NCI-H82 treated with DMSO at 0.1 percent for 48 hours (cell line): ENCODE results near the gene MACROD1.

ENCODE experiments used
- DNase-seq: peaks from one replicate; lab custom pipeline; 2025; ENCODE audit not compliant: unreplicated experiment; lab: John Stamatoyannopoulos, UW

Gene MACROD1

GRCh38 chr11:64037027-64037634 is 128.8 kb downstream of the MACROD1 start:
- DNase-seq = no peak

GRCh38 chr11:64036087-64037026 is 129.6 kb downstream of the MACROD1 start:
- DNase-seq = no peak

GRCh38 chr11:64035576-64035975 is 130.3 kb downstream of the MACROD1 start, which contains the start of gene FLRT1:
TSS of gene FLRT1 (plus strand) at chr11:64035931. CDS start at chr11:64116268, 80,337 bp downstream.
- no peak for DNase-seq

GRCh38 chr11:64035081-64035524 is 130.8 kb downstream of the MACROD1 start:
- DNase-seq = no peak

GRCh38 chr11:64034411-64034811 is 131.5 kb downstream of the MACROD1 start:
- DNase-seq = no peak

GRCh38 chr11:64032050-64032449 is 133.9 kb downstream of the MACROD1 start:
- DNase-seq = no peak

GRCh38 chr11:64031001-64031400 is 134.9 kb downstream of the MACROD1 start:
- no peak for DNase-seq

GRCh38 chr11:64029773-64030172 is 136.1 kb downstream of the MACROD1 start:
- DNase-seq = no peak

- DNase-seq = peak; percentile 33
Observed at GRCh38 chr11:64028398-64029115, 137.4 kb downstream of the MACROD1 start.

- DNase-seq = no peak
Observed at GRCh38 chr11:64027651-64028397, 138.1 kb downstream of the MACROD1 start.

- no peak for DNase-seq
Observed at GRCh38 chr11:64026575-64027205, 139.2 kb downstream of the MACROD1 start.

GRCh38 chr11:64025205-64025604 is 140.7 kb downstream of the MACROD1 start:
- DNase-seq = no peak

- no peak for DNase-seq
Observed at GRCh38 chr11:64023712-64024710, 141.9 kb downstream of the MACROD1 start.

GRCh38 chr11:64022125-64022784 is 143.7 kb downstream of the MACROD1 start:
- DNase-seq = no peak

GRCh38 chr11:64021757-64022093 is 144.2 kb downstream of the MACROD1 start:
- DNase-seq = no peak

- no peak for DNase-seq
Observed at GRCh38 chr11:64020976-64021756, 144.7 kb downstream of the MACROD1 start.

GRCh38 chr11:64019106-64020037 is 146.5 kb downstream of the MACROD1 start:
- no peak for DNase-seq
